ENCODE results near the gene MEIS2.

DNA sequence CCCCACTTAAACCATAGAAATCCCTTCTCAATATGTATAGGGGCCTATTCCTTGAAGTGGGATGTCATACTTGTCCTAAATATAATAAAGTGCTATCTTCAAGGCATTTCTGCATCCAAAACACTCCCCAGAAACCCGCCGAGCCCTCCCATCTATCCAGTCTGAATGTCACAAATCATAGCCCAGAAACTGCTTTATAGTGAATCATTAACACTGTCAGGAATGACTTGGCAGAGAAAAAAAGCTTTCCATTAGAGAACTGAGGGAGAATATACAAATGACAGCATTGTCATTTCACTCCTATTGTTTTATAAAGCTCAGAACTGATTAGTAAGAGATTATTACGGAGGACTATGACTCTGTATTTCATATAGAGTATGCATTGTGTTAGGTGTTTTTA lies 48.4 kb upstream of the MEIS2 start:
- TF ChIP-seq CTCF (conservative IDR thresholded peaks at IDR 0.05 in 1 of 2, IDR thresholded peaks at IDR 0.05 in 1 of 2; ENCODE audit: extremely low read depth in 1 of 2, insufficient read depth in 1 of 2, low read depth in 1 of 2, low read length in 2 of 2) (no peak), EZH2 (IDR thresholded peaks at IDR 0.05; ENCODE audit: borderline replicate concordance, low read length) (no peak)
